HG02870 (cell line): ENCODE data around the gene ZPBP.
"Not testable (repeated sequence)": the region's sequence is repeated elsewhere in the genome, so short reads cannot be mapped to it uniquely, and the experiment has no call there.

Experiments used
- ATAC-seq: cut with Tn5 transposase; IDR thresholded peaks from one replicate; pipeline ENCODE4 v1.9.1; 2021; ENCODE audit warnings: mild to moderate bottlenecking, moderate library complexity; ENCODE audit not compliant: unreplicated experiment

ZPBP gene

DNA sequence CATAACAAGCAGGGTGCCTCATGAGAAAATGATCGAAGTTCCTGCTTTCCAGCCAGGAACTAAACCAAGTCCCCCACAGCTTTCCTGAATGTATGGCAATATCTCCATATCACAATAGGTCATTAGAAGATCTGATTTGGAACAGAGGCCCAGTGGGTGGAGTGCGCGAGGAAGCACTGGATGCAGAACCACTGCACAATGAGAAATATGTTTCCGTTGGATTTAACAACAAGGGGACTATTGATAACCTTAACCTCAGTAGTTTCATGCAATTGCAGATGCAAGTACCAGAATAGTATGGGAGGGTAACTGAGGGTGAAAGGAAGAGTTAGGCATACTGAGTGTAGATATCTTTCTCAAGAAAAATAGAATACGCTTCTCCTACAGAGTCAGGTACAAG, 45.3 kb downstream of the ZPBP start:
- no peak for ATAC-seq

DNA sequence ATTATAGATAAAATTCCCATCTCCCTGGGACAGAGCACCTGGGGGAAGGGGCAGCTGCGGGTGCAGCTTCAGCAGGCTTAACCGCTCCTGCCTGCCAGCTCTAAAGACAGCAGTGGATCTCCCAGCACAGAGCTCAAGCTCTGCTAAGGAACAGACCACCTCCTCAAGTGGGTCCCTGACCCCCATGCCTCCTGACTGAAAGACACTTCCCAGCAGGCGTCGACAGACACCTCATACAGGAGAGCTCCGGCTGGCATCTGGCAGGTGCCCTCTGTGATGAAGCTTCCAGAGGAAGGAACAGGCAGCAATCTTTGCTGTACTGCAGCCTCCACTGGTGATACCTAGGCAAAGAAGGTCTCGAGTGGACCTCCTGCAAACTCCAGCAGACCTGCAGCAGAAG, 51.9 kb downstream of the ZPBP start:
- ATAC-seq, result not testable (repeated sequence)

DNA sequence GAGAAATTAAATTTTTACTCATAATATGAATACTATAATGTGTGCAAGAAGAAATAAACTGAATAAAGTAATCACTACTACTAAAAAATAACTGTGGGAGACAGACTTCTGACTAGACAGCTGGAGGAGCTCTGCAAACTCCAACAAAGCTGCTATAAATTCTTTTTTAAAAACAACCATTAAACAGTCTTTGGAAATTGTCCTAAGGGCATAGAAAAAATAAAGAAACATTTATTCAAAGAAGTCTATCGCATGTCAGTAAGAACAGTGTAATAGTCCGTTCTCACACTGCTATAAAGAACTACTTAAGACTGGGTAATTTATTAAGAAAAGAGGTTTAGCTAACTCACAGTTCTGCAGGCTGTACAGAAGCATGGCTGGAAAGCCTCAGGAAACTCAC, 56.0 kb downstream of the ZPBP start:
- ATAC-seq, result no peak

DNA sequence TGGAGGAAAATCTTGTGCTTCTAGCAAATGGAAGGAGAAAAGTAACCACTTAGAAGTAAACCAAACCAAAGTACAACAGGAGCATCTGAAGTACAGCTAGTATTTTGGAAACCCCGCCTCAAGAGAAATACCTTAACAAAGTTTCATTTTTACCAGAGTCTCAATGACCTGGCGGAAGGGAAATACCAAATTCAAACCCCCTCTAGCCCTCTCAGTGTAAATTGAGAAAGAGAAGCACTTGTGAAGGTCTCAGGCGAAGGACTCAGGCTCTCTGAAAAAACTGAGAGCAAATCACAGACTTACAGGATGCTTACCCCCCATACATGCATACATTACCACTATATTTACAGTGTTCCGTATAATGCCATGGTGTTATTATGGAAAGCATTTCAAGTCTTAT, 70.1 kb downstream of the ZPBP start:
- no peak for ATAC-seq

DNA sequence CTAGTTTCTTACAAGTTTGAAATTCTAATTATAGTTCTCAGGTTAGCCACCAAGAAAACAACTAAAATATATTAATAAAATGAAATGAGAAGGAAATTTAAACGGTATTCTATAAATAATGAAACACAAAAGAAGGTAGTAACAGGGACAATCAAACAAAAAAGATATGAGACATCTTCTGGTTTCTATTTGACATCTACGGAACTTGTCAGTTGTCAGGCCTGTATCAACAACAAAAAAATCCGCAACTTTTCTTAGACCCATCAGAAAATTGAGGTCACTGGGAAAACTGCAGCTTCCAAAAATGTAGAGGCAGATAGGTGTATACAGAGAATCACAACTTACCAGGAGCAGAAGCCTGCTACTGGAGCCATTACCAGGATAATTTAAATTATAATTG, 70.6 kb downstream of the ZPBP start:
- ATAC-seq, result no peak

DNA sequence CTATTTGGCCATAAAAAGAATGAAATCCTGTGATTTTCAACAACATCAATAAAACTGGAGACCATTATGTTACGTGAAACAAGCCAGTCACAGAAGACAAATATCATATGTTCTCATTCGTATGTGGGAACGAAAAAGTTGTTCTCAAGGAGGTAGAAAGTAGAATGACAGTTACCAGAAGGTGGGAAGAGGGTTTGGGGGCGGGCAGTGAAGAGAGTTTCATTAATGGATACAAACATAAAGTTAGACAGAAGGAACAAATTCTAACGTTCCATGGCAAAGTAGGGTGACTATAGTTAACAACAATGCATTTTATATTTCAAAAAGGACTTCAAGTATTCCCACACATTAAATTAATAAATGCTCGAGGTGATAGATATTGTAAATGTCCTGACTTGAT, 97.4 kb downstream of the ZPBP start:
- no peak for ATAC-seq

DNA sequence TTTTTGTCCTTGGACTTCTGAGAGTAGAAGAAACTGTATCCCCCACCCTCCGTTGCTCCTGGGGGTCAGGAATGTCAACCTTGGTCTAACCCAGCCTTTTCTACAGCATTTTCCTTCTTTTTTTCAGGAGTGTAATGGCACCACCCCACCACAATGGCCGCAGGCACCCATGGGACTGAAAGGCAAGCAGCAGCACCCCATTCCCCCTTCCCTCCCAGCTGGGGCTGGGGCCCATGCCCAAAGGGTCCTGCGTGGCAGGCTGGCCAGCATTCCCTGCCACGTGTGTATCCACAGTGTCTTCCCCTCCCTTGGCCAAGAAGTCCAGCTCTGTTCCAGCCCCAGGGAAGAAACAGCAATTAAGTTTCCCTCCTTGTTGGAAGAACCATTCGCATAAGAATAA, 106.9 kb downstream of the ZPBP start:
- no peak for ATAC-seq

DNA sequence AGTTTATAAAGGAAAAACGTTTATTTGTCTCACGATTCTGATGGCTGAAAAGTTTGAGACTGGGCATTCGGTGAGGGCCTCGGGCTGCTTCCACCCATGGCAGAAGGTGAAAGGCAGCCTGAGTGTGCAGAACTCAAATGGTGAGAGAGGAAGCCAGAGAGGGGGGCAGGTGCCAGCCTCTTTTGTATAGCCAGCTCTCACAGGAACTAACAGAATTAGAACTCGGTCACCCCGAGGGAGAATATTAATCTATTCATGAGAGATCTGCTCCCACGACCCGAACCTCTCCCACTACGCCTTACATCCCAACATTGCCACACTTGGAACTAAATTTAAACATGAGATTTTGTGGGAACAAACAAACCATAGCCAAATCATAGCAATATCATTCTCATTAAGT, 112.6 kb downstream of the ZPBP start:
- no peak for ATAC-seq

DNA sequence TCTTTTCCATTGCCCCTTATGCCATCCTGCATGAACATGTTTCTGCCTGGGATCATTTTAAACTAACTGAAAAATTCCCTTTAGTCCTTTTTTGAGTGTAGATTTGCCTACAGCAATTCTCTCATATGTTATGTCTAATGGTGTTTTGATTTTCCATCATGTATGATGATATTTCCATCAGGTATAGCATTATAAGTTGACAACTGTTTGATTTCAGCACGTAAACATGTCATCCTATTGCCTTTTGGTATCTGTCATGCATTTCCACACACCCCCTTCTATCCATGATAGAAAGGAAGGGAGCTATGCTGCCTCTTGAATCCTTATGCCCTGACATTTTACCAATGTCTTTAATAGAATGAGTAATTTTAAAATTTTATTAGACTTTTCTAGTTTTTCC, 116.8 kb downstream of the ZPBP start:
- no peak for ATAC-seq

DNA sequence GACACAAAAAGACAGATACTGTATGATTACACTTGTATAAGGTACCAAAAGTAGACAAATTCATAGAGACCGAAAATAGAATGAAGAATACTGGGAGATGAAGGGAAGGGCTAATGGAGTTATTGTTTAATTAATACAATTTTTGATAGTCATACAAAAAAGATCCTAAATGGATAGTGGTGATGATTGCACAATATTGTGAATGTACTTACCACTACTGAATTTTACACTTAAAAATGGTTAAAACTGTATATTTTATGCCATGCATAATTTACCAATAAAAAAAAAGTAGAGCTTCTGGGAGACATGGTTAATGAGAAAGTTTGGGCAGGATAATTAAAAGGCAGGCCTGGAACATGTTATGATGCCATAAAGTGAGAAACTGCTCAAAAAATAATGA, 119.0 kb downstream of the ZPBP start:
- ATAC-seq, result no peak

DNA sequence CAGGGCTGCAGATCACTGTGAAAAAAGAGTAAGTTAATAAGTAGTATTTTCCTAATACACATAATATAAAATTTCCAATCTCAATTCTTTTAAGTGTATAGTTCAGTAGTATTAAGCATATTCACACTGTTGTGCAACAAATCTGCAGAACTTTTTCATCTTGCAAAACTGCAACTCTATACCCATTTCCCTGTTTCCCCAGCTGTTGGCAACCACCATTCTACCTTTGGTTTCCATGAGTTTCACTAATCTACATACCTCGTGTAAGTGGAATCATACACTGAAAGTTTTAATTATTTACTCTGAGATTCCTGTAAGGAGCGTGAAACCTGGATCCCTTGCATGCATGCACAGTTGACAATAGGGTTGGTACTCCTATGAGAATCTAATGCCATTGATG, 155.4 kb downstream of the ZPBP start:
- ATAC-seq, result no peak

DNA sequence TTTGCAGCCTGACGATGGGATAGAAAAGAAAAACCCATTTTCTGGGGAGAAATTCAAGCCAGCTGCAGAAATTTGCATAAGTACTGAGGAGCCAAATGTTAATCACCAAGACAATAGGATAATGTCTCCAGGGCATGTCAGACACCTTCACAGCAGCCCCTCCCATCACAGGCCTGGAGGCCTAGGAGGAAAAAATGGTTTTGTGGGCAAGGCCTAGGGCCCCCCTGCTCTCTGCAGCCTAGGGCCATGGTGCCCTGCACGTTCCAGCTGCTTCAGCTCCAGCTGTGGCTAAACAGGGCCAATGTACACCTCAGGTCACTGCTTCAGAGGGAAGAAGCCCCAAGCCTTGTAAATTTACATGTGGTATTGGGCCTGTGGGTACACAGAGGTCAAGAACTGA, 161.4 kb downstream of the ZPBP start:
- no peak for ATAC-seq

DNA sequence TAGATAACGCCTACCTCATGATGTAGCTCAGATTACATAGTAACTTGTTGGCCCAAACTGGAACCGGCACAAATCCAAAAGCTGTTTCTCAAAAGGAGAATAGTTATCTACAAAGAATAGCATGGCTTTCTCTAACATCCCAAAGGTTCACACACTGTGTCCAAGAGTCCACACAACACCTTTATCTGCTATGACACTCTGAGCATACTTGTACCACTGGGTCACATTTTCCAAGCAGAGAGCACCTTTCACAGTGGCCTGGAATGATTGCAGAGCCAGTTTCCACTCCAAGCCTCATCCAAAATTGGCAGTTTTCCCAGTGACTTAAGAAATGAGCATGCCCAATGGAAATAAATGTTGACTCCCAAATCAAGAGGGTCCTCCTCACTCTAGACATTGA, 164.3 kb downstream of the ZPBP start:
- no peak for ATAC-seq

DNA sequence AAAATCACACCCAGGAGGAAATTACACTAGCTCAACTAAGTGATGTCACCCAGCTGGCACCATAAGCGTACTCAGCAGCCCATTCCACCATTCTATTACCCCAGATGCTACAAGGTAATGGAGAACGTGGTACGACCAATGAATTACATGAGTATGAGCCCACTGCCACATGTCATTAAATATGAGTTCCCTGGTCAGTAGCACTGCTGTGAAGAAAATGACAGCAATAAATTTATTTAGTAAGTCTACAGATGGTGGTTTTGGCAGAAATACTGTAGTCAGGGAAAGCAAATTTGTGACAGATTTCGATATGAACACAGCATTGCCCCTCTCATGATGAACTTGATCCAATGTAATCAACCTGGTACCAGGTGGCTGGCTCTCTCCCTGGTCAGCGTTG, 165.4 kb downstream of the ZPBP start:
- ATAC-seq, result no peak

DNA sequence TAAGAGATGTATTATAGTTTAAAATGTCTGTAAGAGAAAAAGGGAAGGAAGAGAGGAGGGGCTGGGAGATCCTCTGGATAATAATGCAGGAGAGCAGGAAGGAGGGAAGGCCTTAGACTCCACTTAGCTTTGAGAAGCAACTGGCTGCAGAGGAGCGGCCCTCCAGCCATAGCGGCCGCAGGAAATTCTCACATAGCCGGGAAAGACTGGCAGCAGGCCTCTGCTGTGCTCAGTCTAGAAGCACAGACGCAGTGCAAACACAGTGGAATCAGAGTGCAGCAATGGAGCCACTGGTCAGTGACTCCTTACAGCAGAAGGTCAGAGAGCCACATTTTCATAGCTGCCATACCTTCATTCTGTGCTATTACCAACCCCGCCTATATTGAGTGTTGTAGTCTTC, 166.3 kb downstream of the ZPBP start:
- no peak for ATAC-seq

DNA sequence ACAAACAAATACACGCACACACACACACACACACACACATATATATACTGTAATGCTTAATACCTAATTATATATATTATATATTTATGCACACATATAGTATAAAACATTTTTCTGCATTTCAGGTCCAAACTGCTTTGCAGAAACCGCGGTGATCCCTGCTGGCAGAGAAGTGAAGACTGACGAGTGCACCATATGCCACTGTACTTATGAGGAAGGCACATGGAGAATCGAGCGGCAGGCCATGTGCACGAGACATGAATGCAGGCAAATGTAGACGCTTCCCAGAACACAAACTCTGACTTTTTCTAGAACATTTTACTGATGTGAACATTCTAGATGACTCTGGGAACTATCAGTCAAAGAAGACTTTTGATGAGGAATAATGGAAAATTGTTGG, 181.1 kb downstream of the ZPBP start:
- no peak for ATAC-seq

DNA sequence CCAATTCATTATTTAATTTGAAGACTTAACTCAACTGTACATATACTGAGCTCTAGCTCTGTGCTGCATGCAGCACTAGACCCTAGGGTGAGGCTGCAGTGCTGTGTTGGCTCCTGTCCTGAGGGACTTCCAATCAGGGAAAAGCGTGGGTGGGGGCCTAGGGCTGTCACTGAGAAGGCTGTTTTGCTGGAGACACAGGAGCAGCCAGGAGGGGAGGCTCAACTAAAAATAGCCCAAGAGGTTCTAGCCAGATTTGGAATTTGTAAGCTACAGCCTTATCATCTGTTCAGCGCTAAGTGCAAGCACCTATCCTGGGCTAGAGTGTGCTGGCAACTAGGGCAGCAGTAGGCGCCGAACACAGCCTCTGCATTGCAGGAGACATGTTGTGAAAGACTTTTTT, 198.5 kb downstream of the ZPBP start:
- no peak for ATAC-seq

DNA sequence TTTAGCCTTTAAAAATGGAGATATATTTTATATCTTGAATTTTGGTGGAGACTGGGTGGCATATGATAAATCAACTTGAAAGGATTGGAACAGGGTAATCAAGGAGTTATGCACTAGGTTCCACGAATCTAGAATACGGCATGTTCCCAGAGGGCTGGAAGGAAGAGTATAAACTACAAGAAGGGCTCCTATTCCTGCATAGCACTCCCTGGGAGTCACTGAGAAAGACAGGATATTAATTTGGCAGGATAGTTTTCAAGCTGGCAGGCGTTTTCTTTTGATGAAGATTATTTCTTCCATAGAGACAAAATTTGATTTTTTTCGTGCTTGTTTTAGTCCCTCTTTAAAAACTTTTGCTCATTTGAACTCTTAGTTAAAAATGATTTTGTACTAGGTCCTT, 199.9 kb downstream of the ZPBP start:
- ATAC-seq, result no peak

DNA sequence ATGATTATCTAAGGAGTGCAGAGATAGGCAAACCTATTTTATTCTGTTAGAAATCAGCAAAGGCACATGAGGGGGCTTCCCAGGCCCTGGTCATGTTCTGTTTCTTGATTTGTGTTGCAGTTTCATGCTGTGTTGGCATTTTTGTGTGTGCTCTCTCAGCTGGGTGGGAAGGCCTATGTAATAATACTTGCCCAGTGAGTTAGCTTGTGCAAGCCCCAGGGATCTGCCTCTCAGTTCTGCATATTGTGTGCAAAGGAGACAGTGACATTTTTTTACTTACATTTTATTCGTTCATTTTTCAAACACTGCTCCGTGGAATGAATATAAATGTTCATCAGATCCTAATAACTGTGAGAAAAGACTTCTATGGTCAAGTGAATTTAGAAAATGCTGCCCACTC, 200.6 kb downstream of the ZPBP start:
- no peak for ATAC-seq
